AG04449 (cell line): ENCODE results near the gene CDH1.

Source experiments
- CTCF ChIA-PET: fragments of 350-600 bp; formaldehyde crosslinking; extraction: SDS; loops from one replicate; lab custom pipeline; 2021; ENCODE audit warnings: antibody characterized with exemption; lab: Yijun Ruan, JAX
- POLR2A ChIA-PET: fragments of 400-600, 350-600 bp; formaldehyde crosslinking; extraction: SDS; loops from one replicate; lab custom pipeline; 2020; ENCODE audit warnings: antibody characterized with exemption, inconsistent platforms; lab: Yijun Ruan, JAX
- DNase-seq: peaks from one replicate; pipeline ENCODE4 v3.0.0-alpha.2; 2010; ENCODE audit warnings: low read depth, low spot score
- H3K4me3 ChIP-seq: 2 replicates; pipeline ENCODE4 v1.5.1; 2011; ENCODE audit warnings: low read depth, mild to moderate bottlenecking, control low read depth, low read length
- CTCF ChIP-seq: IDR thresholded peaks from one replicate; pipeline ENCODE4 v1.5.1; 2011; ENCODE audit warnings: mild to moderate bottlenecking, moderate library complexity, low read length, control low read depth, inconsistent platforms; ENCODE audit not compliant: insufficient read depth; ENCODE audit errors: missing control alignments

Gene CDH1

GRCh38 chr16:68860978-68861892 is 124.1 kb downstream of the CDH1 start:
- CTCF ChIA-PET: interaction anchor here (0.8 to 1.8 kb wide), 5 partner anchors 14 to 333 kb away, joined by 3 to 8 read pairs (median 5); partner anchors contain the start of gene TANGO6
- no peak for DNase-seq
- no peak overlapping the region for H3K4me3 ChIP-seq
- TF ChIP-seq CTCF: no peak
- POLR2A ChIA-PET: no interaction called here

GRCh38 chr16:68866933-68867332 is 129.8 kb downstream of the CDH1 start:
- ChIA-PET CTCF (interaction anchor here (0.9 to 1.3 kb wide), 4 partner anchors 15 to 276 kb away, joined by 3 to 5 read pairs (median 4); no protein-coding TSS in a partner anchor), POLR2A (no interaction called here)
- no peak for DNase-seq
- TF ChIP-seq CTCF: no peak
- no peak overlapping the region for H3K4me3 ChIP-seq

GRCh38 chr16:68869492-68870088 is 132.5 kb downstream of the CDH1 start:
- ChIA-PET CTCF (interaction anchor here (1.1 to 2.0 kb wide), 3 partner anchors 10 to 254 kb away, joined by 3 to 7 read pairs (median 3); no protein-coding TSS in a partner anchor), POLR2A (no interaction called here)
- no peak overlapping the region for H3K4me3 ChIP-seq
- no peak for TF ChIP-seq CTCF
- DNase-seq: no peak

- CTCF ChIA-PET: interaction anchor here (1.0 to 1.4 kb wide), 4 partner anchors 27 to 345 kb away, joined by 3 to 7 read pairs (median 4); no protein-coding TSS in a partner anchor
- H3K4me3 ChIP-seq: no peak overlapping the region
- DNase-seq: no peak
- POLR2A ChIA-PET: no interaction called here
- no peak for TF ChIP-seq CTCF
Measured at GRCh38 chr16:68873635-68874471, 136.8 kb downstream of the CDH1 start.

- POLR2A ChIA-PET: no interaction called here
- CTCF ChIA-PET: interaction anchor here (2.0 to 2.3 kb wide), 2 partner anchors 27 to 347 kb away, joined by 4 to 6 read pairs; no protein-coding TSS in a partner anchor
- no peak for DNase-seq
- no peak for TF ChIP-seq CTCF
- no peak overlapping the region for H3K4me3 ChIP-seq
Measured at GRCh38 chr16:68875871-68876270, 138.8 kb downstream of the CDH1 start.
